RWPE2 (cell line): ENCODE measurements around the gene LYSMD4.

ENCODE experiments used
- ATAC-seq: fragments of 200-7000 bp; cut with Tn5 transposase; 3 replicates; pipeline ENCODE4 v1.9.1; 2021; ENCODE audit warnings: low read depth
- DNase-seq: peaks from one replicate; pipeline ENCODE4 v3.0.0-alpha.2; 2020; ENCODE audit warnings: low spot score
- H3K27ac ChIP-seq: fragments of 450-650 bp; 2 replicates; pipeline ENCODE4 v1.5.1; 2017; ENCODE audit warnings: mild to moderate bottlenecking; ENCODE audit not compliant: poor library complexity, severe bottlenecking
- H3K27me3 ChIP-seq: fragments of 250-450 bp; sonication (Bioruptor Pico); 2 replicates; pipeline ENCODE4 v1.5.1; 2021; ENCODE audit warnings: mild to moderate bottlenecking, moderate library complexity; ENCODE audit not compliant: insufficient read depth, poor library complexity, severe bottlenecking
- H3K36me3 ChIP-seq: fragments of 250-450 bp; sonication (Bioruptor Pico); 2 replicates; pipeline ENCODE4 v1.5.1; 2020; ENCODE audit warnings: low read depth, mild to moderate bottlenecking, moderate library complexity
- H3K4me1 ChIP-seq: fragments of 250-450 bp; sonication (Bioruptor Pico); 2 replicates; pipeline ENCODE4 v1.5.1; 2021; ENCODE audit warnings: mild to moderate bottlenecking, moderate library complexity; ENCODE audit not compliant: insufficient read depth, poor library complexity, severe bottlenecking
- H3K4me3 ChIP-seq: fragments of 250-450 bp; sonication (Bioruptor Pico); 2 replicates; pipeline ENCODE4 v1.5.1; 2021; ENCODE audit warnings: mild to moderate bottlenecking, moderate library complexity; ENCODE audit not compliant: severe bottlenecking
- H3K9me3 ChIP-seq: fragments of 250-450 bp; sonication (Bioruptor Pico); 2 replicates; pipeline ENCODE4 v1.5.1; 2021; ENCODE audit warnings: mild to moderate bottlenecking, moderate library complexity; ENCODE audit not compliant: severe bottlenecking
- CTCF ChIP-seq: fragments of 450-650 bp; IDR thresholded peaks from one replicate; pipeline ENCODE4 v1.5.1; 2017; ENCODE audit warnings: mild to moderate bottlenecking, moderate library complexity; ENCODE audit not compliant: poor library complexity, severe bottlenecking

LYSMD4 gene

DNA sequence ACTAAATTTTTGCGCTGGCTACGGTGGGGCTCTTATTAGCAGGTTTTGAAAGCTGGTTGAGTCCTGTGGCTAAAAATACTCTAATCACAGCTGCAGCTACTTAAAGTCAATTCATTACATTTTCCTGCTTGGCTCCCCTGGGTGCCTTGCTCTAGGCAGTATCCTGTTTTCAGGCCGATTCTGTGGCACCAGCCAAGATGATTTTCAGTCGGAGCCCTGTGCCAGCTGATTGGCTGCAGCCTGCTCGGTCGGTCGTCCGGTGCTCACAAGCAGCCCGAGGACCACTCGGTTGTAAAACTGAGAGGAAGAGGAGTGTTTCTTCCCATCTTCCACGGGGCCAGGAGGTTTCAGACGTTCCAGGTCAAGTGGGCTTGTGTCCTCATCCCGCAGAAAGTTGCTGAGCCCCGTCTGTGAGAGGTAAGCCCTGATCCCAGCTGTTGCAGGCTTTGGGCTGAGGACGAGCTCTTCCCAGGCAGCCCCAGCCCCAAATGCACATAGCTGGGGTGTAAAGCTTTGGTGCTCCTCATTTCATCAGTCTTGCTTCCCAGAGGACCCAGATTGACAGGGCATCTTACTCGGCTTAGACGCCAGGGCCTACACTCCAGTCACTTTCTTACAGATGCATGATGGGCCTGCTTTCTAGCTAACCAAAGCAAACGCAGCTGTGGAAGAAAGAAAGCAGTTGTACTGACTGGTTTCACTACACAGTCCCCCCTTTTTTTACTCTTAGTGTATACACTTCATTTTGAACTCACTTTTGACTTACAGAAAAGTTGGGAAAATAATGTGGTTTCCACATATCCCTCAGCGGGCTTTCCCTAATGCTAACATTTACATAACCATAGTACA lies 15.9 kb downstream of the LYSMD4 start:
- Histone ChIP-seq H3K36me3 (peaks cover 20% of the 10 kb centered on the region), H3K4me3 (no peak overlapping the region), H3K27me3 (no peaks in the 10 kb centered on the region), H3K9me3 (no peaks in the 10 kb centered on the region), H3K4me1 (peaks cover 8% of the 10 kb centered on the region), H3K27ac (no peak overlapping the region)
- ATAC-seq (no peak), DNase-seq (no peak)
- no peak for TF ChIP-seq CTCF

DNA sequence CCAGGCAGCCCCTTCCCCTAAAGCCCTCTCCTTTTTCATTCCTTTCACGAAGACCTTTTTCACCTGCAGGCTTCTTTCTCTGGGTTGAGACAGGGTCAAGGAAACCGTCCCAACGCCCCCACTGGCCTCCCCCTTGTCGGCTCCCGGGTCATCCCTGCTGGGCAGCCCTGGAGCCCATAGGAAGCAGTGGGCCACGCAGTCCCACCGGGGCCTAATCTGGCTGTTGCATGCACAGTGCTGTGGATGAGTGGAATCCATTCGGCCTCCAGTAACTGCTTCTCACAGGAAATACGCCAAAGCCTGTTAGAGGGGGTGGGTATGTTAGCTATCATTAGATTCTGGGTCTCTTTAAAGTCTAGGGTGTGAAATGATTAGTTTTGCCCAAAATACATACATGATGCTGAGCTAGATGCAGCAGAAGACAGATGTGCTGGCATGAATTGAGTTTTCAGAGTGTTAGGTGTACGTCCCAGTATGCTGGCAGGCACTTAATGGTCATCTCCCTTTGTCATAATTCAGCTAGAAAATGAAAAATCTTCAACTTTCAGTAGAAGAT lies 16.6 kb downstream of the LYSMD4 start:
- TF ChIP-seq CTCF = no peak
- Histone ChIP-seq H3K9me3 (no peaks in the 10 kb centered on the region), H3K4me1 (peaks cover 1% of the 10 kb centered on the region), H3K27me3 (no peaks in the 10 kb centered on the region), H3K27ac (no peak overlapping the region), H3K36me3 (peaks cover 20% of the 10 kb centered on the region), H3K4me3 (no peak overlapping the region)
- DNase-seq = no peak
- ATAC-seq = no peak

- H3K4me1 ChIP-seq = peaks cover 18% of the 10 kb centered on the region
- no peak overlapping the region for H3K27ac ChIP-seq
- DNase-seq = no peak
- H3K27me3 ChIP-seq = no peaks in the 10 kb centered on the region
- no peak for ATAC-seq
- H3K9me3 ChIP-seq = no peaks in the 10 kb centered on the region
- TF ChIP-seq CTCF = no peak
- no peak overlapping the region for H3K4me3 ChIP-seq
- H3K36me3 ChIP-seq = peaks cover 36% of the 10 kb centered on the region
Measured at GRCh38 chr15:99712415-99712814, 20.8 kb downstream of the LYSMD4 start.

GRCh38 chr15:99711625-99712024 lies 21.6 kb downstream of the LYSMD4 start:
- no peak for TF ChIP-seq CTCF
- Histone ChIP-seq H3K27me3 (no peaks in the 10 kb centered on the region), H3K36me3 (peaks cover 36% of the 10 kb centered on the region)

More at GRCh38 chr15:99711625-99712024, 21.6 kb downstream of the LYSMD4 start:
- no peaks in the 10 kb centered on the region for H3K9me3 ChIP-seq
- no peak overlapping the region for H3K4me3 ChIP-seq
- H3K4me1 ChIP-seq = peaks cover 21% of the 10 kb centered on the region
- DNase-seq (no peak), ATAC-seq (no peak)
- H3K27ac ChIP-seq = no peak overlapping the region
